HG03135 (cell line): ENCODE measurements around the gene ITSN1.

Experiments used
- ATAC-seq: cut with Tn5 transposase; IDR thresholded peaks from one replicate; pipeline ENCODE4 v1.9.1; 2021; ENCODE audit warnings: mild to moderate bottlenecking, moderate library complexity; ENCODE audit not compliant: unreplicated experiment

The ITSN1 gene

DNA sequence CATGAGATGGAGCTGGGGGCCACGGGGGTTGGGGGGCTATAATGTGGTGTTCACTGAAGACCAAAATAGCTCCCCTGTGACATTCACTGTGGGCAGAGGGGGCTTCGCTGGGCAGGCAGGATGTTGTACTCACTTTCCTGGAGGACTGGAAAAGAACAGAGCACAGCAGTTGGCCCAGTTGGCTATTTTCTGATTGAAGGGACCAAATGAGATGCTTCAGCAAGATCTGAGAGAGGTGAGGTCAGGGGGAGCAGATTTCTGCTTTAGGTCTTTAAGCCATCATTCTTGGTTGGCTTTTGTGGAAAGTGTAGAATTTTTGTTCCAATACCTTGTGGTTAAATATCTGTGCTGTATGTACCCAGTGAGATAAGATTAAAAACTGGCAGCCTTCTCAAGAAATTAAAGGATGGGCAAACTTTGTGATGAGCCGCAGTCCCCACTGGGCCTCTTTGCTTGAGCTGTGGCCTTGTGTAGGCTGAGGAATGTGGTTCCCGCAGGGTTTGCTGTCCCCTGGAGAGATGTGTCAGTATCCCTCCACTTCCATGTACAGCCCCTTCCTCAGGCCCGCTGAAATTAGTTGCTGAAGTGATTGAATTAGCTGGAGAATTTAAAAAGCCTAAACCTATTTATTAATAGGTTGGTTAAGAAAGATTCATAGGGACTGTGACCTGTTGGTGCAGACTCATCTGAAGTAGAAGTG lies 192.7 kb downstream of the ITSN1 start:
- no peak for ATAC-seq

DNA sequence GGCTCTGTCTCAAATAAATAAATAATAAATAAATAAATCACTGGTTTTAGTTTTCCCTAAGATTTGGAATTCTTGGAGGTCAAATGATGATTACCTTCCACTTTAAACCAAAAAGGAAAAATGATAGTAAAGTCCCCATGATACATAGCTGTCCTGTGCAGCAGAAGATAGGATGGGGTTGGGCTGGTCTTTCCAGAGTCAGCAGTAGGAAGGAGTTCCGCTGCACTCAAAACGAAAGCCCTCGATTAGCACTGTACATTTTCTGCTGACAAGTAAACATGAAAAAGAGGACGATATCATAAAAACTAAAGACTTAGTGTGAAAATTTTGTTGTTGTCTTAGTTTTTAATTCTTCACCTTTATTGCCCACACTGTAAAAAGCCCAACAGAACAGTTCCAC lies 193.6 kb downstream of the ITSN1 start:
- no peak for ATAC-seq

GRCh38 chr21:33836408-33836807 lies 194.1 kb downstream of the ITSN1 start:
- no peak for ATAC-seq

GRCh38 chr21:33839167-33839716 lies 196.9 kb downstream of the ITSN1 start:
- no peak for ATAC-seq

GRCh38 chr21:33839806-33840205 lies 197.5 kb downstream of the ITSN1 start:
- ATAC-seq = no peak

GRCh38 chr21:33840771-33841170 lies 198.5 kb downstream of the ITSN1 start:
- no peak for ATAC-seq

DNA sequence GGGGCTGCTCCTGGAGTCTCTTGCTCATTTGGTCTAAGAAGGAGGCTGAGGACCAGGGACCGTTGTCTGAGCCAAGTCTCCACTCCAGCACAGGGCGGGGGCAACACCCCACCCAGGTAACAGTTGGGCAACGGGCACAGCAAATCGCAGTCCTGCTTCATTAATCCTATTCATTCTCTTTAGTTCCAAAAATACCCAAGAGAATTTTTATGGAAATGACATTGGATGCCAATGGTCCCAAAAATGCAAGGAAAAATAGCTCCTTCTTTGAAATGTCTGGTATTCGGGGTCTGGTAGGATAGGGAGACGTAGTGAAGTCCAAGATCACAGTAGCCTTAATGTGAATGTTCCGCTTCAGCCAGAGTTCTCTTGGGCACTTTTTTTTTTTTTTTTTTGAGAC lies 199.3 kb downstream of the ITSN1 start:
- no peak for ATAC-seq

DNA sequence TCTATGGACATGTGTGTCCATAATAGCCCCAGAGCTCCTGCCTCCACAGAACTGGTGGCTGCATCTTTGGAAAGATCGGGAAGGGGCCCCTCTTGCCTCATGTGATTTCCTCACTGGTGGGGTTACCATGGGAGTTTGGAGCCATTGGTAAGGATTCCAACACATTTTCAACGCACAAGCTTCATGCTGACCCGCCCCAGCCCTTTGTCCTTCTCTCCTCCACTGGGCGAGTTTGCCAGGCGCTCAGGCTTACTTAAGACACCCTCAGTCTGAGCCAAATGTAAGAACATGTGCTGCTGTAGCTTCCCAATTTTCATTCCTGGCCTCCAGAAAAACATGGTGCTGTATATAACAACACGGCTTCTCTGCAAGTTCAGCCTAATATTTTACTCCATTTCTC lies 200.9 kb downstream of the ITSN1 start:
- no peak for ATAC-seq

- no peak for ATAC-seq
These were observed 202.0 kb downstream of the ITSN1 start for GRCh38 chr21:33844104-33844889.

GRCh38 chr21:33844890-33845205 lies 202.5 kb downstream of the ITSN1 start:
- ATAC-seq = no peak

- no peak for ATAC-seq
These were observed 203.8 kb downstream of the ITSN1 start for GRCh38 chr21:33846141-33846540.

DNA sequence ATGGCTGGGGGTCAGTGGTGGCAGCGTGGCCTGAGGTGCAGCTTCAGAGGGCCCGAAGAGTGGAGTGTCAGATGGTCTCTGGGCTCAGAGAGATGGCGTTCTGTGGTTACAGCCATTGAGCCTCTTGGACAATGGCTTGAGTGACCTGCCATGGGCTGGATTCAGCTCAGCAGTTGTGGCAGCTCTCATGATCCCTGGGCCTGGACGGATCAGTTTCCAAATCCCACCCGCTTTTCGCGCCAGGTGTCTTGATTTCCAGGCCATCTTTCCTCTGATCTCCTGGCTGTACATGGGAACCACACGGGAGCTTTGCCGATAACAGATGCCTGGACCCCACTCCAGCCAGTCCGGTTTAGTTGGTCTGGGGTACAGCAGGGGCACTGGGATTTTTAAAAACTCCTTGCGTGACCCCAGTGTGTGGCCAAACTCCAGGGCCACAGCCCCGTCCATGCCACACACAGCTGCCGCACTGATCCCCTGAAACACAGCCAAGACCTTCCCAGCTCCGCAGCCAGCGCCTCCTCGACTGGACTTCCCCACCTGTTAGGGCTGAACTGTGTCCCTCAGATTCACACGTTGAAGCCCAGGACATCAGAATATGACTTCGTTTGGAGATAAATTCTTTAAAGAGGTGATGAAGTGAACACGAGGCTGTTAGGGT lies 205.4 kb downstream of the ITSN1 start:
- ATAC-seq = no peak

- ATAC-seq = no peak
These were observed 206.1 kb downstream of the ITSN1 start for GRCh38 chr21:33848249-33848953.

DNA sequence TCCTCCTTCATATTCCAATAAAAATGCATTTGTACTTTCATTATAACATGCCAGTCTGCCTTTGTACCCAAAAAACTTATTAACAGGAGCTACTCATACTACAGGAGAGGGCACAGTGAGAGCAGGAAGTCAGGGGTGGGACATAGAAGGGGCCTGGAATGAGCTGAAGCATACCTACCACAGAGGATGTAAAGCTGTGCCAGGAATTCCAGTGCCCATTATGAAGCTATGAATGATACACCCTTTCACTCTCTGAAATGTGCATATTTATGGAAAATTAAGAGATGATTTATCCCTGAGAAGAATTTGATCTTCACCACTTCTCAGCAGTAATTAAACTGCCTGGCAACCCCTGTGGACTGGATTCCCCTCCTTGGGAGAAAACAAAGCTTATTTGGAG lies 207.5 kb downstream of the ITSN1 start:
- no peak for ATAC-seq

- no peak for ATAC-seq
These were observed 208.1 kb downstream of the ITSN1 start for GRCh38 chr21:33850401-33850800.

- ATAC-seq = no peak
These were observed 208.7 kb downstream of the ITSN1 start for GRCh38 chr21:33850985-33851384.

DNA sequence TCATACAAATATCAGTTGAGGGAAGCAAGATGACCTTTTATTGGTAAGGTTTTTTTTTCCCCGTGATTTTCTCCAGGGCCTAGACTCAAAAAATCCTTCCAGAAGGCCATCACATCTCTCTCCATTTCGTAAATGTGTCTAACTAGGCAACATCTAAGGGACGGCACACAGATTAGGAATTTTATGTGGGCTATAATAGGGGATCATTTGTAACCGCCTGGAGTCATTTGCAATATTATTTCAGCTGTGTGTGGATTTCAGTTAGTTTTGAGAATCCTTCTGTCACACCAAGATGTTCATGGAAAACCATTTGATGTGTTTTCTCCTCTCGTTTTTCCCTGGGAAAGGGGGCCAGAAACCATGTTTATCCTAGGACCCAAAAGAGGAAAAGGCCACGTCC lies 210.2 kb downstream of the ITSN1 start:
- no peak for ATAC-seq

DNA sequence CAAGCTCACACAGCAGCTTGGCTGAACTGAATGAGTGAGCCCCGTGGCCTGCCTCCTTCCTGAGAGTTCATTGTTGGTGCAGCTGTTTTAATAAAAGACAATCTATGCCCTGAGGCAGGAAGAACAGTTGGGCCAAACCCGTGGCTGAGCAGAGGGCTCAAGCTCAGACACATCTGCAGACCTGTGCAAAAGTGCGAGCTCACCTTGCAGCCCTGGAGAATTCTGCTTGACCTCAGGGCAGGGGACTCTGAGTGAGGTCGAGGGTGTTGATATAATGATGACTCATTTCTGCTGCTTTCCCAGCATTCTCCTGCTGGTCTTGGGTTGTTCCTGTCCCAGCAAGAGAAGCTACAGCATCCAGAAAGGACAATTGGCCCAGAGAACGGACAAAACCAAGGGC lies 212.3 kb downstream of the ITSN1 start:
- ATAC-seq = no peak

- no peak for ATAC-seq
These were observed 212.9 kb downstream of the ITSN1 start for GRCh38 chr21:33855190-33855589.

GRCh38 chr21:33856893-33857527 lies 214.7 kb downstream of the ITSN1 start:
- no peak for ATAC-seq
